Left ventricle myocardium inferior (tissue), 1 donor: ENCODE results near the gene ABCG1. TPM values are rescaled to one million over a fixed set of nuclear protein-coding genes. Genes with fewer than 3 reads are reported as not detected.

Experiments
- DNase-seq: peaks from one replicate; pipeline ENCODE4 v3.0.0-alpha.2; 2020
- H3K27ac ChIP-seq: fragments of 200-600 bp; replicated peaks from 2 replicates; pipeline ENCODE4 v1.8.0; 2021
- H3K27me3 ChIP-seq: fragments of 200-600 bp; 2 replicates; pipeline ENCODE4 v1.8.0; 2021; ENCODE audit warnings: low read depth
- H3K36me3 ChIP-seq: fragments of 200-600 bp; 2 replicates; pipeline ENCODE4 v1.8.0; 2021
- H3K4me1 ChIP-seq: fragments of 200-600 bp; 2 replicates; pipeline ENCODE4 v1.8.0; 2021
- H3K4me3 ChIP-seq: fragments of 200-600 bp; 2 replicates; pipeline ENCODE4 v1.8.0; 2021; ENCODE audit warnings: mild to moderate bottlenecking, moderate library complexity
- H3K9me3 ChIP-seq: fragments of 200-600 bp; replicated peaks from 2 replicates; pipeline ENCODE4 v1.8.0; 2021
- intact Hi-C: fragments of 100-400 bp; cut with micrococcal nuclease; formaldehyde crosslinking; loops from one replicate; pipeline ENCODE4 v1.11.0; 2022
- total RNA-seq: library from RNA; stranded (reverse); fragmentation: NEBNext Ultra II Directional; extraction: Animal tissue kit (Norgen Biotek cat#: 25700); gene quantifications from one replicate; pipeline ENCODE4 v1.2.1, GENCODE V29; 2021
- TF ChIP-seq, protein P1 (sequence below): fragments of 200-600 bp; IDR thresholded peaks from 2 replicates; pipeline ENCODE4 v1.8.0; 2021; ENCODE audit warnings: antibody characterized with exemption, mild to moderate bottlenecking, borderline replicate concordance
- donor health status: DM: no; HTN: yes; CAD: no; lungs with severe emphysema.

The ABCG1 gene
- total RNA-seq, 1 donor from 2014 or later = 8.7 TPM

DNA sequence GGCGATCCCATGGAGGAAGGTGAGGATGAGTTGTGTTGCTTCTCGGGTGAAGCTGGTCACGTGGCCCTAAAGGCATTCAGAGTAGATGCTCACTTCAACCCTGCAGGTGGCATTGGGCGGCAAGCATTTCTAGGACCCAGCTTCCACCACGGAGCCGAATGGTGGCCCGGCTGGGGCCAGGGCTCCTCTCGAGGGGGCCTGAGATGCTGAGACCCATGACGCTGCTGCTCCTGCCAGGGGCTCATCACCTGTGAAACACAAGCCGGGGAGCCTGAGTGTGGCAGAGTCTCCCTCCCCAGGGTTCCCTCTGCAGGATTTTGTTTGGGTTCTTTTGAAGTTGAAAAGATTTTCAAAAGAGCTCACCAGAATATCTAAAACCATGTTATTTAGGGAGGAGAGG is 41.2 kb downstream of the ABCG1 start:
- no peak for DNase-seq
- H3K27me3 ChIP-seq = no peaks in the 10 kb centered on the region
- intact Hi-C loops = no loop called here
- no peak overlapping the region for H3K4me3 ChIP-seq
- peaks cover 63% of the 10 kb centered on the region for H3K4me1 ChIP-seq
- no peak overlapping the region for H3K27ac ChIP-seq
- H3K36me3 ChIP-seq = no peaks in the 10 kb centered on the region
- TF ChIP-seq, protein P1, sequence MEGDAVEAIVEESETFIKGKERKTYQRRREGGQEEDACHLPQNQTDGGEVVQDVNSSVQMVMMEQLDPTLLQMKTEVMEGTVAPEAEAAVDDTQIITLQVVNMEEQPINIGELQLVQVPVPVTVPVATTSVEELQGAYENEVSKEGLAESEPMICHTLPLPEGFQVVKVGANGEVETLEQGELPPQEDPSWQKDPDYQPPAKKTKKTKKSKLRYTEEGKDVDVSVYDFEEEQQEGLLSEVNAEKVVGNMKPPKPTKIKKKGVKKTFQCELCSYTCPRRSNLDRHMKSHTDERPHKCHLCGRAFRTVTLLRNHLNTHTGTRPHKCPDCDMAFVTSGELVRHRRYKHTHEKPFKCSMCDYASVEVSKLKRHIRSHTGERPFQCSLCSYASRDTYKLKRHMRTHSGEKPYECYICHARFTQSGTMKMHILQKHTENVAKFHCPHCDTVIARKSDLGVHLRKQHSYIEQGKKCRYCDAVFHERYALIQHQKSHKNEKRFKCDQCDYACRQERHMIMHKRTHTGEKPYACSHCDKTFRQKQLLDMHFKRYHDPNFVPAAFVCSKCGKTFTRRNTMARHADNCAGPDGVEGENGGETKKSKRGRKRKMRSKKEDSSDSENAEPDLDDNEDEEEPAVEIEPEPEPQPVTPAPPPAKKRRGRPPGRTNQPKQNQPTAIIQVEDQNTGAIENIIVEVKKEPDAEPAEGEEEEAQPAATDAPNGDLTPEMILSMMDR = no peak
- H3K9me3 ChIP-seq = no peaks in the 10 kb centered on the region

GRCh38 chr21:42261829-42262200 is 42.9 kb downstream of the ABCG1 start:
- Histone ChIP-seq H3K27me3 (no peaks in the 10 kb centered on the region), H3K36me3 (no peaks in the 10 kb centered on the region), H3K4me1 (peaks cover 63% of the 10 kb centered on the region), H3K9me3 (no peaks in the 10 kb centered on the region), H3K27ac (peak overlapping the region; percentile 84), H3K4me3 (no peak overlapping the region)
- no peak for DNase-seq
- TF ChIP-seq, protein P1 = no peak
- intact Hi-C loops = no loop called here

- peaks cover 56% of the 10 kb centered on the region for H3K4me1 ChIP-seq
- TF ChIP-seq, protein P1 = no peak
- peak; percentile 79 for DNase-seq
- no peaks in the 10 kb centered on the region for H3K9me3 ChIP-seq
- intact Hi-C loops = no loop called here
- H3K36me3 ChIP-seq = no peaks in the 10 kb centered on the region
- no peaks in the 10 kb centered on the region for H3K27me3 ChIP-seq
- H3K27ac ChIP-seq = peak overlapping the region; percentile 84
- H3K4me3 ChIP-seq = peak overlapping the region; percentile 13
Measured at GRCh38 chr21:42262831-42263231, 43.9 kb downstream of the ABCG1 start.

DNA sequence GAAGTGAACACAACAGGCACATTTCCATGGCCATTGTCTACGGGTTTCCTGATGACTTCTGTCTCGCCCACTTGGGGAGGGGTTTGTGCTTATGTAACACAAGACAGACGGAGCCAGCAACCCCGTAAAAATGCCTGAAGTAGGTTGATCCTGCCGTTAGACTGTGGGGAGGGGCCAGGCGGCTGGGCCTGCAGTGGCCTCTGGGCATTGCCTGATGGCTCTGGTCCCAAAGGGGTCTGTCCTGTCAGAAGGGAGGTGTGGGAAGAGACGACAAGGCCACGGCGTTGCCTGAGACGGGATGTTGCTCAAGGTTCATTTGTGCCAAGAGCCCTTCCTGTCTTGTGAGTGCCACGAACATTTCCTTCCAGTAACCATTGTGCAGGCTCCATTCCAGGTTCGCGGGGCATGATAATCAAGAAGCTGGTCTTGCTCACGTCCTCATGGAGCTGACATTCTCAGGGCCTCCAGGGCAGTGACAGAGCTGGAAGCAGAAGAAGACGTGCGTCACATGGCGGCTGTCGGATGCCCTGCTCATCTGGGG is 44.7 kb downstream of the ABCG1 start:
- H3K27ac ChIP-seq = peak overlapping the region; percentile 84
- intact Hi-C loops = no loop called here
- DNase-seq = peak; percentile 29
- TF ChIP-seq, protein P1 = no peak
- peak overlapping the region; percentile 13 for H3K4me3 ChIP-seq
- peaks cover 56% of the 10 kb centered on the region for H3K4me1 ChIP-seq
- no peaks in the 10 kb centered on the region for H3K9me3 ChIP-seq
- no peaks in the 10 kb centered on the region for H3K36me3 ChIP-seq
- no peaks in the 10 kb centered on the region for H3K27me3 ChIP-seq

DNA sequence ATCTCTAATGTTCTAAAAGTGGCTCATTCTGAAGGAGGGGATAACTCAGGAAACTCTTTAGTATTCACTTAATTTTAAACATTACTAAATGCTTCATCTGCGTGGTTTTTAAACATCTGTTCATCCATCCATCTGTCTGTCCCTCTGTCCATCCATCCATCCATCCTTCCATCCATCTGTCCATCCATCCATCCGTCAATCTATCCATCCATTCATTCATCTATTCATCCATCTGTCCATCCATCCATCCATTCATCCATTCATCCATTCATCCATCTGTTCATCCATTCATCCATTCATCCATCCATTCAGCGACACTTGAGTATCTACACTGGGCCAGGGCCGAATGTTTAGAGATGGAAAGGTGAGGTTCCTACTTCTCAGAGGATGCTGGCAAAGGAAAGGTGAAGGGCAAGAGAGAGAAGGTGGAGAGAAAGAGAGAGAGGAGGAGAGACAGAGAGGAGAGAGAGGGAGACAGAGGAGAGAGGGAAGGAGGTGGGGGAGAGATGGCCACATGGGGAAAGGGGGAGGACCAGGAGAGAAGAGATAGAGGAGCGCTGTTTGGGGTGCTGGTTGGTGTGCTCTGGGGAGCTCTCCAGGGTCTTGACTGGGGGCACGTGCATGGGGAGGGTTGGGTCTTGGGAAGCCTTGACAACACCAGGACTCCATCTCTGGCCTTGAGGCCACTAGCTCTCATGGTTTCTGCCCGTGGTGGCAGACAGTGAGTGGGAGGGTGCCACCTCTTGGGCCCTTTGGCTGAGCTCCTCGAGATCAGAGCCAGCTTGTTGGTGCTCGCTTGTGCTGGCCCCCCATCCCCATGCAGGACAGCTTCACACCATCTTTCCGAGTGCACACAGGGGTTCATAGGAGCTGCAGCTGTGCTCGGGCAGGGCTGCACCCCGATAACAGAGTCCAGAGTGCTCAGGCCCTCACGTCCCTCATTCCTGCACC is 45.6 kb downstream of the ABCG1 start:
- no peaks in the 10 kb centered on the region for H3K27me3 ChIP-seq
- intact Hi-C loops = no loop called here
- H3K4me3 ChIP-seq = no peak overlapping the region
- no peak for DNase-seq
- TF ChIP-seq, protein P1 = no peak
- no peaks in the 10 kb centered on the region for H3K9me3 ChIP-seq
- peak overlapping the region; percentile 84 for H3K27ac ChIP-seq
- H3K36me3 ChIP-seq = no peaks in the 10 kb centered on the region
- peaks cover 56% of the 10 kb centered on the region for H3K4me1 ChIP-seq
